Effector memory CD8-positive, alpha-beta T cell (primary cell): ENCODE data around the gene RAP1GAP2.
"Not testable (repeated sequence)": the region's sequence is repeated elsewhere in the genome, so short reads cannot be mapped to it uniquely, and the experiment has no call there.

Source experiments
- ATAC-seq: fragments of 150-1000 bp; cut with Tn5 transposase; replicated peaks from 2 replicates; pipeline ENCODE4 v1.10.0; 2021; ENCODE audit warnings: mild to moderate bottlenecking, moderate library complexity
- DNase-seq, 3 experiments: peaks; one replicate each; pipeline ENCODE4 v3.0.0; 2021
- H3K27ac Mint-ChIP-seq, 2 donors: one replicate each; pipeline ENCODE4 v1.8.0; 2022; ENCODE audit warnings: mild to moderate bottlenecking in 2 of 2, mixed read lengths in 2 of 2, moderate library complexity in 2 of 2
- H3K27me3 Mint-ChIP-seq, 2 donors: one replicate each; pipeline ENCODE4 v1.8.0; 2022; ENCODE audit warnings: mixed read lengths in 2 of 2
- H3K36me3 Mint-ChIP-seq: one replicate; pipeline ENCODE4 v1.8.0; 2022; ENCODE audit warnings: mild to moderate bottlenecking, moderate library complexity, mixed read lengths; ENCODE audit not compliant: insufficient read depth
- H3K4me1 Mint-ChIP-seq, 2 donors: one replicate each; pipeline ENCODE4 v1.8.0; 2022; ENCODE audit warnings: low read depth in 2 of 2, mixed read lengths in 2 of 2
- H3K4me3 Mint-ChIP-seq, 2 donors: one replicate each; pipeline ENCODE4 v1.8.0; 2022; ENCODE audit warnings: mild to moderate bottlenecking in 2 of 2, mixed read lengths in 2 of 2, moderate library complexity in 2 of 2
- H3K9me3 Mint-ChIP-seq, 2 donors: one replicate each; pipeline ENCODE4 v1.8.0; 2022; ENCODE audit warnings: mixed read lengths in 2 of 2

The RAP1GAP2 gene

DNA sequence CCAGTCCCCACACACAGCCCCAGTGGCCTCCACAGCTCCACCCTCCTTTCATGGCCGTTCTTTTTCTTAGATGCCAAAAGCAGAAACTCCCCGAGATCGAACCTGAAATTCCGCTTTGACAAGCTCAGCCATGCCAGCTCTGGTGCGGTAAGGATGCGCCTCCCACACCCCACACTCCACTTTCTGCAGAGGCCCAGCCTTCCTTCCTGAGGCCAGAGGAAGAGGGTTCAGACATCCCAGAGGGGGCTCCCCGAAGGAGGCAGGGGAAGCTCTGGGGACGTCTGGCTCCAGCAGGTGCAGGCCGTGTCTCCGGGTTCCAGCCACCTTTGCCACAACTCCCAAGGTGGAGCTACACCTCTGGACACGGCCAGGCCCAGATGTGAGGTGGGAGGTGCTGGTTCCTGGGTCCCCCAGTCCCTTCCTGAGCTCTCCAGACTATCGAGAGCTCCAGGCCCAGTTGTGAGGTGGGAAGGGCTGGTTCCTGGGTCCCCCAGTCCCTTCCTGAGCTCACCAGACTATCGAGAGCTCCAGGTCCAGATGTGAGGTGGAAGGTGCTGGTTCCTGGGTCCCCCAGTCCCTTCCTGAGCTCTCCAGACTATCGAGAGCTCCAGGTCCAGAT is 234.7 kb downstream of the RAP1GAP2 start:
- H3K9me3 Mint-ChIP-seq, H3K27me3 Mint-ChIP-seq, ATAC-seq, DNase-seq, H3K4me3 Mint-ChIP-seq, H3K4me1 Mint-ChIP-seq: not testable (repeated sequence)
- Mint-ChIP-seq H3K36me3 (peaks cover 67% of the 10 kb centered on the region), H3K27ac (peak overlapping the region; percentile 35 to 81)

DNA sequence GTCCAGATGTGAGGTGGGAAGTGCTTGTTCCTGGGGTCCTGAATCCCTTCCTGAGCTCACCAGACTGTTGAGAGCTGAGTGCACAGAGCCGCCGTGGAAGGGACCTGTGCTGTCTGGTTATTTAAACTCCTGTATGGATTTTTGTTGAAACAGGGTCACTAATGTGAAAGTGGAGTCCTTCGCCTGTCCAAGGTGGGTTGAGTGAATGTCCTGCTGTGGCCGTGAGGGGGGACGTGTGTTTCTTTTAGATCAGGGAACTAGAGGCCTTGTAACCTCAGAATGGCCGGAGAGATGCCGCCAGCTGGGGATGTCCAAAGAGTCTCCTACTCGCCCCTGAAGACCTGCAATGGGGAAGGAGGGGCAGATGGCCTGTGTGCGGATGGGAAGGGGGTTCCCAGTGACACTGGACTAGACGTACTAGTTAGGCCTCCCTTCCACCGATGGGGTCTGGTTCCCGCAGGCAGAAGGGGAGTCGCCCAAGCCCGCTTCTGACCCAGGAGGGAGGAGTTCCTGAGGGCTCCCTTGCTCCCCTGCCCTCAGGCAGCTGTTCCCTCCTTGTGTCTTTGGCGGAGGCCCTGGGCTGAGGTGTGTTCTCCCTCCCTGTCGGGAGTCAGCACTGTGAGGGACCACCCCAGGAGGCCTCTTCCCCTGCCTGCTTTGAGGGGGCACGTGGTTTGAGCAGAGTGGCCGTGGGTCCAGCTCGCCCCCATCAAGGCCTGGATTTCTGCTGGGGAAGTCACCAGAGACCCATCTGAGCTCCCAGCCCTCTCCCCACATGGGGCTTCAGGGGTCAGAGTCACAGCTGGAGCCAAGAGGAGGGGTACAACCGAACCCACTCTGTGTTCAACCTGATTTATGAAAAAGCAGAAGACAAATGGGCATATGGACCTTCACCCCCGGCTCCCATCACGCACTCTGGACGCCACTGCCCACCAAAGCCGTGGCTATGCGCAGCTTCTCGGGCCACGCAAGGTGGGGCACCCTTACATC is 236.3 kb downstream of the RAP1GAP2 start:
- Mint-ChIP-seq H3K9me3 (no peaks in the 10 kb centered on the region), H3K27ac (peak overlapping the region in 1 of 2 donors; percentile 84), H3K4me3 (no peak overlapping the region), H3K4me1 (peaks cover 5 to 9% of the 10 kb centered on the region in 2 donors), H3K27me3 (no peaks in the 10 kb centered on the region), H3K36me3 (peaks cover 75% of the 10 kb centered on the region)
- DNase-seq (no peak), ATAC-seq (no peak)

- Mint-ChIP-seq H3K4me1 (peaks cover under 1 to 9% of the 10 kb centered on the region in 2 donors), H3K27ac (peak overlapping the region in 1 of 2 donors; percentile 84), H3K4me3 (no peak overlapping the region), H3K36me3 (peaks cover 69% of the 10 kb centered on the region), H3K27me3 (no peaks in the 10 kb centered on the region), H3K9me3 (no peaks in the 10 kb centered on the region)
- DNase-seq = no peak
- ATAC-seq = no peak
These were observed 237.0 kb downstream of the RAP1GAP2 start for GRCh38 chr17:3033248-3033640.

DNA sequence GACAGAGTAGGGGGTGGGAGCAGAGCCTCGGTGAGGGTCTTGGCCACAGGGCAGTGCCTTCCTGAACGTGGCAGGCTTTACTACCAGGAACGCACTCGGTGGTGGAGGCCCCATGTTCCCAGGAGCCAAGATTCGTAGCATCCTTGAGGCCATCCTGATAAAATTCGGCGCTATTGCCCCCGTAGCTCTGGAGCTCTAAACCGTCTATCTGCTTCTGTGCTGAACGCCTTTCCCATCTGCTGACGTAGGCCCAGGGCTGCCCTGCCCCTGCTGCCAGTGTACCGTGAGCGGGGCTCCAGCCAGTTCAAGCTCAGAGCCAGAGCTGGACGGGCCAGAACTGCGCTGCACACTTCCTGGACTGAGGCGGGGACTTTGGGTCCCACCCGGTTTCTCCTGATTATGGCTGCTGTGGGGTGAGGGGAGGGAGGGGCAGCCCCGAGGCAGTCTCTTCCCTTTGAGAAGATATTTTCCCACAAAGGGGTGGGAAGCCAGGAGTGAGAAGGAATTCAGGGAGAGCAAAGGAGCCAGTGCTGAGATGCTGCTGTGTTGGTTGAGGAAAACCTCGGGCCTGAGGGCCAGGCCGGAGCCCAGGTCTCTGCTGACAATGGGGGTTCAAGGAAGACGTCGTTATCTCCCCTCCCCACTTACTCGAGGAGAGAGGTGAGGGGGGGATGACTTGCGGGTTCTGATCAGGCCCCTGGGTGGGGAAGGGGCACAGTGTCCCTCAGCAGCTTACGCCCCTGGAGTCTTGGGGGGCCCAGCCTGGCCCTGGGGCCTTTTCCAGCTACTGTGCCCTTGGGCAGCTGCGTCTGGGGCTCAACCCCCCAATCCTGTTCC is 237.7 kb downstream of the RAP1GAP2 start:
- Mint-ChIP-seq H3K4me1 (peaks cover 2 to 11% of the 10 kb centered on the region in 2 donors), H3K36me3 (peaks cover 62% of the 10 kb centered on the region), H3K27ac (peak overlapping the region; percentile 22 to 84), H3K4me3 (no peak overlapping the region), H3K9me3 (no peaks in the 10 kb centered on the region), H3K27me3 (no peaks in the 10 kb centered on the region)
- ATAC-seq = no peak
- DNase-seq = no peak

DNA sequence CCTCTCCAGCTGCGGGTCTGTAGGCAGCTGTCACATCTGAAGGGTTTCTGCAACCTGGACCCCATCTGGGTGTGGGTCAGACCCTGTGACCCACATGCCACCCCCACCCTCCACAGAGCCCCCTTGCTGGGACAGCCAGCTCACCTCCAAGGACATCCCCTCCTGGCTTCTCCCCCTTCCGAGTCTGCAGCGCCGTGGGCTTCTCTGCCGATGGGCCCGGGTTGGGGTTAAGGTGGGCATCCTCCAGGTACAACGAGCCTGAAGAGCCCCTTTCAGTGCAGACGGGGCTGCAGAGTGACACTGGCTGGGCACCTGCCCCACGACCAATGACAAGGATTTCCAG is 238.3 kb downstream of the RAP1GAP2 start:
- no peaks in the 10 kb centered on the region for H3K9me3 Mint-ChIP-seq
- no peak overlapping the region for H3K4me3 Mint-ChIP-seq
- DNase-seq (no peak), ATAC-seq (no peak)
- H3K36me3 Mint-ChIP-seq = peaks cover 60% of the 10 kb centered on the region
- H3K4me1 Mint-ChIP-seq = peaks cover 5 to 15% of the 10 kb centered on the region in 2 donors
- H3K27me3 Mint-ChIP-seq = no peaks in the 10 kb centered on the region
- H3K27ac Mint-ChIP-seq = peak overlapping the region in 1 of 2 donors; percentile 83

DNA sequence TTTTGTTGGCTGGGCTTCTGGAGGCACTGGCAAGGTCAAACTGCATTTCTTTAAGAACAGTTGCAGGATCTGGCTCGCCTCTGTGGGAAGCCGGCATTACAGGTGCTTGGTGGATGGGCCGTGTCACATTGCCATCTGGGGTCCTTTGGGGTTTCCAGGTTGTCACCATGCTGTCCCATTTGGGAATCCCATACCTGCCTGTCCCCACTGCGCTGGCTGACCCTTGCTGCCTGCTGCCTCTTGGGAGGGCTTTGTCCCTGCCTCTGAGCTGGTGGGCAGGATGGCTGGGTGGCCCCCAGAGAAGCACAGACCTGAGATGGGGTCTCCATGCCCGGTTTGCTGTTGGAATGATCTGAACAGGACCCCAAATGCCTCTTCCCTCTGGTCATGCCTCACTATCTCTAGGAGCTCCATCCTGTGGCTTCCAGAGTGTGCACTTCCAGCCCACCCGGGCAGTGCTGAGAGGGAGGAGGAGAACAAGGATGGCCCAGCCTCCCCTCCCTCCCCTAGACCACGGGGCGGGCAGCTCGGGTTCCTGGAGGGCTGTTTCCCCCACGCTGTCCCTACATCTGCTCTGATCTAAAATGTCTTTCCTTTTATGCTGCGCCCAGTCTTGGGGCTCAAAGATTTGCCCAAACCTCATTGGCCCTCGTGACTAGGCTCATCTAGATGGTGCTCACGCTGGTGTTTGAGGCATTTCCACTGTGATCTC is 239.2 kb downstream of the RAP1GAP2 start:
- Mint-ChIP-seq H3K27me3 (no peaks in the 10 kb centered on the region), H3K9me3 (no peaks in the 10 kb centered on the region), H3K27ac (peak overlapping the region in 1 of 2 donors; percentile 83), H3K4me1 (peaks cover 5 to 18% of the 10 kb centered on the region in 2 donors), H3K36me3 (peaks cover 61% of the 10 kb centered on the region), H3K4me3 (no peak overlapping the region)
- ATAC-seq (no peak), DNase-seq (no peak)

DNA sequence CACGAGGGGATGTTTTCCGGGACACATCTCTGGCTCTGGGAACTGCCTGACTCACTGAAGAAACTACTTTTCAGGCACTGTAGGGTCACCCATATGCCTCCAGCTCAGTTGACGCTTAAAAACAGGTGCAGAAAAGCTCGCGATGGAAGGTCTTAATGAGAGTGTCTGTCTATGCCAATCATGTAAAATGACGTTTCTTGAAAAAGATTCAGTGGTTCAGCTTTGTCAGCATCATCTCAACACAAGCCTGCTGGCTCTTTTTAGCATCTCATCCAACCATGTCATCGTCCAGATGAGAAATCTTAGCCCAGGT is 239.7 kb downstream of the RAP1GAP2 start:
- Mint-ChIP-seq H3K27ac (peak overlapping the region; percentile 64 to 83), H3K36me3 (peaks cover 58% of the 10 kb centered on the region), H3K4me1 (peaks cover 5 to 18% of the 10 kb centered on the region in 2 donors), H3K27me3 (no peaks in the 10 kb centered on the region), H3K9me3 (no peaks in the 10 kb centered on the region), H3K4me3 (no peak overlapping the region)
- no peak for ATAC-seq
- DNase-seq = no peak

DNA sequence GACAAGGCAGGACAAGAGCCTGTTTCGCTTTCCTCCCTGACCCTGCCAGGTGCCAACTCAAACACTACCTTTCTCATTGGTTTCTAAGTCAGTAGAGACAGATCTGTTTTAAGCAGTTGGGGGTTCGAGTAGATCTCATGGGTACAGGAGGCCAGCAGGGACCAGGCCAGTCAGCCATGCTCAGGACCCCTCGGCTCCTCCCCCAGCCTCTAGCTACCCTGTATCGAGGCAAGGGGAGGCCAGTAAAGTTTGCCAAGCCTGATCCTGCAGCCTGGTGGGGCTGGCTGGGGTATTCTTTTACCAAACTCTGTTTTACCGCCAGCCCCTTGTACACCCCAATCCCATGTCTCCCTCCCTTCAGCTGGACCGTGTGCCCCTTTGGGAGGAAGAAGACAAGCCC is 240.6 kb downstream of the RAP1GAP2 start:
- ATAC-seq (no peak), DNase-seq (no peak)
- H3K4me1 Mint-ChIP-seq = peaks cover 5 to 18% of the 10 kb centered on the region in 2 donors
- peak overlapping the region; percentile 64 to 83 for H3K27ac Mint-ChIP-seq
- peaks cover 56% of the 10 kb centered on the region for H3K36me3 Mint-ChIP-seq
- no peaks in the 10 kb centered on the region for H3K27me3 Mint-ChIP-seq
- no peaks in the 10 kb centered on the region for H3K9me3 Mint-ChIP-seq
- no peak overlapping the region for H3K4me3 Mint-ChIP-seq

GRCh38 chr17:3037259-3037658 is 241.0 kb downstream of the RAP1GAP2 start:
- ATAC-seq (no peak), DNase-seq (no peak)
- peaks cover 5 to 18% of the 10 kb centered on the region in 2 donors for H3K4me1 Mint-ChIP-seq
- H3K27me3 Mint-ChIP-seq = no peaks in the 10 kb centered on the region
- no peak overlapping the region for H3K4me3 Mint-ChIP-seq
- H3K9me3 Mint-ChIP-seq = no peaks in the 10 kb centered on the region
- H3K27ac Mint-ChIP-seq = no peak overlapping the region
- H3K36me3 Mint-ChIP-seq = peaks cover 52% of the 10 kb centered on the region

DNA sequence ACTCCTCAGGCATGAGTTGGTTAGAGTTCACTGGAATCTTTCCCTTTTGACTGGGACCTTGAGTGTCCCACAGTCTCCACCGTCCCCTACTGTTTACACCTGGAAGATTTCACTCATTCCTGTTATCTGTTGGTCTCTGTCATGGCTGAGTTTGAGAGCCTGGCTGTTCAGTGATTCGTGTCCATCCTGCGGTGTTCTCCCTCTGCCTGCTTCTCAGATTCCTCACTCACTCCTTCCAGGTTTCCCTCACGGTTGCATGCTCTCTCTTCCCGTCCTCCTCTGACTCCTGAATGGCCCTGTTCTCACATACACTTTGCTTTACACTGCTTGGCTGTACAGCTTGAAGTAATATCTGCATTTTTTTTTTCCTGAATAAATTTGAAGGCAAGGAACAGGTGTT is 242.7 kb downstream of the RAP1GAP2 start:
- Mint-ChIP-seq H3K27me3 (no peaks in the 10 kb centered on the region), H3K4me3 (peak overlapping the region in 1 of 2 donors; percentile 17), H3K9me3 (no peaks in the 10 kb centered on the region), H3K4me1 (peaks cover 5 to 16% of the 10 kb centered on the region in 2 donors), H3K36me3 (peaks cover 43% of the 10 kb centered on the region), H3K27ac (peak overlapping the region in 1 of 2 donors; percentile 76)
- DNase-seq (no peak), ATAC-seq (no peak)

DNA sequence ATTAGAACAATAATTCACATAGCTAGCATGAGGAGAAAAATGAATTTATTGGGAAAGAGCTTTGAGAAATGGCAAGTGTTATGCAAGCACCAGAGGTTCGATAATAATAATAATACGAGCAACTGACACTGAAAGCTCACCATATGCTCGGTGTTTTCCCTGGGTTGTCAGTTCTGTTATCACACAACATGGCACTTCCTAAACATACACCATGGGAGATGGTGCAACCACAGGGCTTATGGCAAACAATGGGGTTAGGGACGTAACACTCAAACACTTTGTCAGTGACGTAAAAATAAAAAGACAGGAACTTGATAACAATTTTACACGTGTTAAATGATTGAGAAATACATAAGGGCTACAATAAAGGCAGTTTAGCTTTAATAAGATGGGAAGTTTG is 243.5 kb downstream of the RAP1GAP2 start:
- H3K27me3 Mint-ChIP-seq = no peaks in the 10 kb centered on the region
- H3K9me3 Mint-ChIP-seq = peaks cover 0 to 2% of the 10 kb centered on the region in 2 donors
- peak overlapping the region in 1 of 2 donors; percentile 13 for H3K27ac Mint-ChIP-seq
- ATAC-seq = peak; percentile 75
- DNase-seq = no peak
- H3K4me3 Mint-ChIP-seq = no peak overlapping the region
- peaks cover 40% of the 10 kb centered on the region for H3K36me3 Mint-ChIP-seq
- H3K4me1 Mint-ChIP-seq = peaks cover 5 to 14% of the 10 kb centered on the region in 2 donors

DNA sequence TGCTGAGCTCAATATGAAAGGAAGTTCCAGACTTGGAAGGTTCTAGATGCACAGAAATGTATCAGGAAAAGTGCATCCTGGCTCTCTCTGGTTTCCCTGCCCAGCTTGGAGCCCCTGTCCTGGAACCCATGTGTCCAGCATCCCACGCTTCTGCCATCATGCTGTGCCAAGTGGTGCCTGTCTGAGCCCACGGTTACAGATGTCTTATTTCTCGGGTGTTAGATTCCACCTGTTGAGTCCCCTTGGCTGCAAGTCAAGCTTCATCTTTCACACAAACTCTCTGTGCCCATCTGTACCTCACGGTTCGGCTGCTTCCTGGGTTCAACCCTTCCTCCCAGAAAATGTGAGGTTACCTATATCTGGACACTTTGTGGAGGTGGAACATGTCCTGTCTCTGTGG is 244.6 kb downstream of the RAP1GAP2 start:
- H3K9me3 Mint-ChIP-seq = peaks cover 0 to 2% of the 10 kb centered on the region in 2 donors
- no peak for ATAC-seq
- H3K27me3 Mint-ChIP-seq = no peaks in the 10 kb centered on the region
- peaks cover 29% of the 10 kb centered on the region for H3K36me3 Mint-ChIP-seq
- no peak for DNase-seq
- H3K4me1 Mint-ChIP-seq = peaks cover 5 to 10% of the 10 kb centered on the region in 2 donors
- H3K27ac Mint-ChIP-seq = no peak overlapping the region
- H3K4me3 Mint-ChIP-seq = no peak overlapping the region
